Suprapubic skin (tissue), 3 donors: Measurements from ENCODE around the gene FRMD4A.

Experiments
- CTCF ChIP-seq, 2 donors: fragments of 200-600 bp in 1 of 2; fragments of 450-650 bp in 1 of 2; sonication (generic) in 1 of 2; IDR thresholded peaks; one replicate each; pipeline ENCODE4 v1.5.1; 2016 to 2019; ENCODE audit warnings: antibody characterized with exemption in 2 of 2, mild to moderate bottlenecking in 1 of 2, moderate library complexity in 1 of 2
- EP300 ChIP-seq: sonication (generic); formaldehyde crosslinking; IDR thresholded peaks from one replicate; pipeline ENCODE4 v1.6.1; 2017; ENCODE audit warnings: antibody characterized with exemption

DNA sequence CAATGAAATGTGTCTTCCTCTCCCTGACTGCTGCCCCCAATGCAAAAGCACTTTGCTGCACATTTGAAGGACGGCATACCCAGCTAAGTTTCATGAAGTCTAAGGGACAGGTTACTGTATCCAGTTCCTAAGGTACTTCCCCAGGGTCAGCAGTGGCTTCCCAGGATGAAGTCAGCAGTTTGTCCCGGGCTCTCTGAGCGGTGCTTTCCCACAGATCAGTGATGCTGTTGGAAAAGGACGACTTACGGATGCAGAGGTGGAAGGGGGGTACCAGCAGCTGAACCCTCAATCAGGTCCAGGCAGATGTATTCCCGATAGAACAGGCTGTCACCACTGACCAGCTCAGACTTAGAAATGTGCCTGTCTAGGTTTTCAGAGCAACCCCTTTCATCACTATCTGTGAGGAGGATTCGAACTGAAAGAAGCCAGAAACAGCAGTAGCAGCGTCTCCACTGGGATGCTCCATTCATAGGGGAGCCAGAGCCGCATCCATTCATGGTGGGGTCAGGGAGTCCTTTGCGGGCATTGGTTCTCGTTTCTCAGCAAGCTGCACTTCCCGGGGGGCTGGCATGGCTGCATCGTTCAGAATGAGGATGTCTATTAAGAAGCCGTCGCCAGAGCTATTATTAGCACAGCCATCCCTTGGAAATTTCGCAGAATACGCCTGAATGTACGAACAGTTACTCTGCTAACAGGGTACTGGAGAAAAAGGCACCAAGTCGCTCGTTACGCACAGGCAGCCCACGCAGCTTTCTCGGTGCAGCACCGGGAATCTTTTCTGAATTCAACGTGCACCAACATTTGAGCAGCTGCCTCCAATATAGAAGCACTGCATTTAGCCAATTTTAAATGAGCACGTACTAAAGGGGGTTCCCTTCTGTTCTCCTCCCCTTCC lies 440.2 kb downstream of the FRMD4A start:
- TF ChIP-seq CTCF (IDR thresholded peaks at IDR 0.05) = no peak
- TF ChIP-seq EP300 = no peak
